Effector memory CD4-positive, alpha-beta T cell (primary cell): ENCODE measurements around the gene HYAL3.
A peak's percentile ranks its signal among the peaks of the same experiment; 100 is the strongest.
"Not testable (repeated sequence)": the region's sequence is repeated elsewhere in the genome, so short reads cannot be mapped to it uniquely, and the experiment has no call there.

Experiments used
- DNase-seq, 3 donors: peaks; one replicate each; pipeline ENCODE4 v3.0.0-alpha.2; 2020
- H3K27ac ChIP-seq: 2 replicates; pipeline ENCODE4 v1.7.0; 2013; ENCODE audit warnings: mild to moderate bottlenecking, low read length, moderate library complexity; ENCODE audit not compliant: insufficient read depth, poor library complexity, severe bottlenecking
- H3K27me3 ChIP-seq: replicated peaks from 2 replicates; pipeline ENCODE4 v1.7.0; 2013; ENCODE audit warnings: mild to moderate bottlenecking, low read length; ENCODE audit not compliant: insufficient read depth, control insufficient read depth, poor library complexity, severe bottlenecking
- H3K36me3 ChIP-seq: 2 replicates; pipeline ENCODE4 v1.7.0; 2013; ENCODE audit warnings: mild to moderate bottlenecking, low read length, moderate library complexity; ENCODE audit not compliant: control insufficient read depth, insufficient read depth
- H3K4me1 ChIP-seq: 2 replicates; pipeline ENCODE4 v1.7.0; 2013; ENCODE audit warnings: low read length, mild to moderate bottlenecking; ENCODE audit not compliant: control insufficient read depth, insufficient read depth, poor library complexity, severe bottlenecking
- H3K4me3 ChIP-seq: 2 replicates; pipeline ENCODE4 v1.7.0; 2013; ENCODE audit warnings: low read length, low read depth, mild to moderate bottlenecking; ENCODE audit not compliant: insufficient read depth, poor library complexity, severe bottlenecking
- H3K9me3 ChIP-seq: 2 replicates; pipeline ENCODE4 v1.7.0; 2013; ENCODE audit warnings: mild to moderate bottlenecking, low read length, moderate library complexity; ENCODE audit not compliant: control insufficient read depth

The HYAL3 gene

DNA sequence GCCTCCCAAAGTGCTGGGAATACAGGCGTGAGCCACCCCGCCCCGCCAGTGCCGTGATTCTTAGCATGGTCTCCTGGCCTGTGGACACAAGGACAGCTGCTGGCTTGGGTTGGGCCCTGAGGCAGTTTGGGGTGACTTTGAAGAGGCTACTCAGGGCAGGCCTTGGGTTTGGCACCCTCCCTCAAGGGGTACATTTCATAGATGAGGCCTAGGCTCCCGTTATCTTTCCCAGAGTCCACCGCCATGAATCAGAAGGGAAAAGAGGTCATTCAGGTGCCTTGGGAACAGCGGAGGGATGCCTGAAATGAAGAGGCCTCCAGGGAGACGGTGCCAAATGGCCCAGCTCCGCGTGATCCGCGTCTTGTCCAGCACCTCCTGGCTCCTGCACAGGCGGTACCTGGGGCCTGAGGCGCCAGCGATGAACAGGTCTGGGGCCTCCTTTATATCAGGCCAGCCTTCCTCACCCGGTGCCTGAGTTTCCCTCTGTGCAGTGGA is 53.9 kb downstream of the HYAL3 start:
- DNase-seq = no peak
- peaks cover 18% of the 10 kb centered on the region for H3K36me3 ChIP-seq
- no peaks in the 10 kb centered on the region for H3K27me3 ChIP-seq
- peak overlapping the region; percentile 33 for H3K4me3 ChIP-seq
- peak overlapping the region; percentile 84 for H3K27ac ChIP-seq
- no peaks in the 10 kb centered on the region for H3K9me3 ChIP-seq
- peaks cover 77% of the 10 kb centered on the region for H3K4me1 ChIP-seq

DNA sequence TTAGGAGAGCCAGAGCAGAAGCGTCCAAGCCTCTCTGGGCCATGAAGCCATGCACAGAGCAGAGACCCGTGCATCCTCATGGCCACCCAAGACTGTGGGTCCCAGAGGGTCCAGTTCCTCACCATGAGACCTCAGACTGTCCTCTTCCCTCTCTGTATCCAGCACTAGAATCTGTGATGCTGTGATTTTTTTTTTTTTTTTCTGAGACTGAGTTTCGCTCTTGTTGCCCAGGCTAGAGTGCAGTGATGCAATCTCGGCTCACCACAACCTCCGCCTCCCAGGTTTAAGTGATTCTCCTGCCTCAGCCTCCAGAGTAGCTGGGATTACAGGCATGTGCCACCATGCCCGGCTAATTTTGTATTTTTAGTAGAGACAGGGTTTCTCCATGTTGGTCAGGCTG is 54.4 kb downstream of the HYAL3 start:
- H3K9me3 ChIP-seq, H3K27me3 ChIP-seq, DNase-seq, H3K4me3 ChIP-seq: not testable (repeated sequence)
- H3K36me3 ChIP-seq = peaks cover 18% of the 10 kb centered on the region
- peak overlapping the region; percentile 84 for H3K27ac ChIP-seq
- peaks cover 82% of the 10 kb centered on the region for H3K4me1 ChIP-seq

DNA sequence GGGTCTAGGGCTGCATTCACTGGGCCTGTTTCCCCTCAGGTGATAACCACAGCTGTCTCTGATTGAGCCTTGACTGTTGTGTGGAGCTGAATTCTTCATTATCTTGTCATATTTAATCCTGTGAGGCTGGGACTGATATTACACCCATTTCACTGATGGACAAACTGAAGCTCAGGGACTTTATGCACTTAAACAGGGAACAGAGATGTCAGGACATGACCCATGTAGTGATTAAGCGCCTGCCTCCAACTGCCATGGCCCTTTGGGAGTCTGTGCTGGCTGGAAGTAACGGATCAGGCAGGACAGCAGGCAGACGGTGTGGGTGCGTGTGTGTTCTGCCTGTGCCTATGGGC is 55.7 kb downstream of the HYAL3 start:
- DNase-seq = no peak
- H3K27me3 ChIP-seq = no peaks in the 10 kb centered on the region
- H3K9me3 ChIP-seq = no peaks in the 10 kb centered on the region
- peak overlapping the region; percentile 86 for H3K27ac ChIP-seq
- peaks cover 10% of the 10 kb centered on the region for H3K36me3 ChIP-seq
- no peak overlapping the region for H3K4me3 ChIP-seq
- peaks cover 93% of the 10 kb centered on the region for H3K4me1 ChIP-seq

DNA sequence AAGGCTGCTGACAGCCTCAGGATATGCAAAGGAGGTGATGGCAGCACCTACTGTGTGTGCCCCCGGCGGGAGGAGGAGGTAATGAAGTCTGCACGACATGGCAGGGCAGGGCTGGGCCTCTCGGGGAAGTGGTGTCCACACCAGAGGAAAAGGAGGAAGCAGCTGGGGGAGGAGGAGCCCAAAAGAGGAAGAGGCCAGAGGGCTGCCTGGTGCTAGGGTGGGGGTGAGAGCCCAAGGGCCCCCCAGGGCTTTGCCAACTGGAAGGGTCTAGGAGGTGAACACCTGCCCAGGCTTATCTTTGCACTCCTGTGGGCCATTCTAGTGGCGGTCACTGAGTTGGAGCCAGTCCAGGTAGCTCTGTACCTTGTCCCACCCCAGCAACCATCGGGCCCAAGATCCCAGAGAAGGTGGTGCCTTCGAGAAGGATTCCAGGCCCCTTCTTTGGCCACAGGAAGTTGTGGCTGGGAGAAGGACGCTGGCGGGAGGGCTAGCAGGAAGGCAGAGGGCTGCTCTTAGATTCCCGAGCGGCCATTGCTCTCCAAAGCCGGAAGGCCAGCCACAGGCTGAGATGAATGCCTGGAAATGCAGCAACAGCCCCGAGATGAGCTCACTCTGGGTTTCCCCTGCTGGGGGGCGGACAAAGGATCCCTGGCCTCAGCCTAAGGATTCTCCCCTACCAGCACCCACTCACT is 56.2 kb downstream of the HYAL3 start:
- Histone ChIP-seq H3K27ac (peak overlapping the region; percentile 86), H3K27me3 (no peaks in the 10 kb centered on the region), H3K4me1 (peaks cover 93% of the 10 kb centered on the region), H3K4me3 (peak overlapping the region; percentile 5), H3K9me3 (no peaks in the 10 kb centered on the region), H3K36me3 (peaks cover 9% of the 10 kb centered on the region)
- DNase-seq = peak in 2 of 3 donors; percentile 38 to 49
